Stomach smooth muscle (tissue), 2 donors: ENCODE measurements around the gene SNRK.

Source experiments
- H3K27ac ChIP-seq: one replicate; pipeline ENCODE4 v1.7.0; 2013; ENCODE audit warnings: mild to moderate bottlenecking, low read length, inconsistent platforms
- H3K27me3 ChIP-seq, 2 donors: one replicate each; pipeline ENCODE4 v1.7.0; 2013; ENCODE audit warnings: low read length in 2 of 2; ENCODE audit not compliant: insufficient read depth in 2 of 2, control insufficient read depth in 1 of 2
- H3K36me3 ChIP-seq, 2 donors: one replicate each; pipeline ENCODE4 v1.7.0; 2013; ENCODE audit warnings: low read length in 2 of 2; ENCODE audit not compliant: control insufficient read depth in 2 of 2, insufficient read depth in 2 of 2
- H3K4me1 ChIP-seq: one replicate; pipeline ENCODE4 v1.7.0; 2013; ENCODE audit warnings: low read length; ENCODE audit not compliant: control insufficient read depth, insufficient read depth
- H3K4me3 ChIP-seq, 2 donors: one replicate each; pipeline ENCODE4 v1.7.0; 2013; ENCODE audit warnings: low read length in 2 of 2
- H3K9ac ChIP-seq, 2 donors: one replicate each; pipeline ENCODE4 v1.7.0; 2013; ENCODE audit warnings: low read length in 2 of 2, mild to moderate bottlenecking in 1 of 2
- H3K9me3 ChIP-seq, 2 donors: one replicate each; pipeline ENCODE4 v1.7.0; 2013; ENCODE audit warnings: low read length in 2 of 2; ENCODE audit not compliant: control insufficient read depth in 2 of 2
- donor health status: healthy.
- donor health status: Pancreatic carcinoma.

Gene SNRK

DNA sequence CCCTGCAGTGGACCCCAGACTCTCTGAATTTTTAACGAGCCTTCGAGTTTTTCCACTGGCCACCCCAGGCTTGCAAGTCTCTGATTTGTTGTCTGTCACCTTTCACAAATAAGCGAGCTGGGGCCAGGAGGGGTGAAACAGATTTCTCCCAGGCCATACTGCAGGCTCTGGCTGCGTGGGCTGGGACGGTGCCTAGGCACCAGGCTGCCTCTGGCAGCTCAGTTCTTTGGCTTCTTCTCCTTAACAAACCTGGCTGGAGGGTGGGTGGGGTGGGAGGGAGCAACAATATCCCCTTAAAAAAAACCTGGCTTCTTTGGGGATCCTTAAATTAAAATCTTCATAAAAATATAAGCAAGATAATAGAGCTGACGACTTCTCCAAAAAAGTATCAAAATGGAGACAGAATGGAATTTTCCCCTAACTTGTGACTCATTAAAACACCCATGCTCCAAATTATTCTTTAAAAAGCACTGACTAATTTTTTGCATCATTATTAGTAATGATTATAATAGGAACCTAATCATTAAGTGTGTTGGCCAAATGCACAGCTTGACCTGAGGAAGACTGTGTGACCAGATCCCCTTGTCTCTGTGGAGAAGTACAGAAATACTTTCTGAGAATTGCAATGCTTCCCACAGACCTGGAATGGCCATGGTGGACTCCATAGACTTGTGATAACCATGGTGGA lies 84.1 kb downstream of the SNRK start:
- H3K9me3 ChIP-seq, result no peaks in the 10 kb centered on the region
- no peak overlapping the region for H3K4me3 ChIP-seq
- no peak overlapping the region for H3K27ac ChIP-seq
- no peaks in the 10 kb centered on the region for H3K36me3 ChIP-seq
- peaks cover 12% of the 10 kb centered on the region for H3K4me1 ChIP-seq
- H3K9ac ChIP-seq, result no peak overlapping the region
- no peaks in the 10 kb centered on the region for H3K27me3 ChIP-seq

DNA sequence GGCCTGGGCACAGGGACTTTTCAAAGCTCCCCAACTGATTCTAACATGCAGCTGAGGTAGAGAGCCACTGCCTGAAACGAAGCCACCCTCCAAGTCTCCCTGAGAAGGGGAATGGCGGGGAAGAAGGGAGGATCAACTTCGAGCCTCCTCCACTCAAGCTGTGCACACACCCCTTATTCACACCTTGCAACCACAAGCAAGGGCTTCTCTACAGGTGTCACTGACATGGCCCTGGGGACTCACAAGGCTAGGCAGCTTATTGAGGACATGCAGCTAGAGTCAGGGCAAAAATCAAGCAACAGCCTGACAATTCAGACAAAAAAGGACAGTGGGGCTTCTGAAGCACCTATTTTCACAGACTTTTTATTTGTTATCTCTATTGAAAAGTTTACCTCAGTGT lies 85.2 kb downstream of the SNRK start:
- H3K4me3 ChIP-seq, result no peak overlapping the region

GRCh38 chr3:43372007-43372740 lies 85.8 kb downstream of the SNRK start:
- H3K36me3 ChIP-seq, result no peaks in the 10 kb centered on the region
- no peaks in the 10 kb centered on the region for H3K9me3 ChIP-seq
- H3K27me3 ChIP-seq, result no peaks in the 10 kb centered on the region
- no peak overlapping the region for H3K4me3 ChIP-seq
- H3K4me1 ChIP-seq, result peaks cover 4% of the 10 kb centered on the region
- H3K9ac ChIP-seq, result no peak overlapping the region
- no peak overlapping the region for H3K27ac ChIP-seq

More for the DNA sequence above, 85.2 kb downstream of the SNRK start:
- H3K27me3 ChIP-seq, result no peaks in the 10 kb centered on the region
- H3K27ac ChIP-seq, result no peak overlapping the region
- no peaks in the 10 kb centered on the region for H3K36me3 ChIP-seq
- peaks cover 9% of the 10 kb centered on the region for H3K4me1 ChIP-seq
- H3K9ac ChIP-seq, result no peak overlapping the region
- H3K9me3 ChIP-seq, result no peaks in the 10 kb centered on the region

DNA sequence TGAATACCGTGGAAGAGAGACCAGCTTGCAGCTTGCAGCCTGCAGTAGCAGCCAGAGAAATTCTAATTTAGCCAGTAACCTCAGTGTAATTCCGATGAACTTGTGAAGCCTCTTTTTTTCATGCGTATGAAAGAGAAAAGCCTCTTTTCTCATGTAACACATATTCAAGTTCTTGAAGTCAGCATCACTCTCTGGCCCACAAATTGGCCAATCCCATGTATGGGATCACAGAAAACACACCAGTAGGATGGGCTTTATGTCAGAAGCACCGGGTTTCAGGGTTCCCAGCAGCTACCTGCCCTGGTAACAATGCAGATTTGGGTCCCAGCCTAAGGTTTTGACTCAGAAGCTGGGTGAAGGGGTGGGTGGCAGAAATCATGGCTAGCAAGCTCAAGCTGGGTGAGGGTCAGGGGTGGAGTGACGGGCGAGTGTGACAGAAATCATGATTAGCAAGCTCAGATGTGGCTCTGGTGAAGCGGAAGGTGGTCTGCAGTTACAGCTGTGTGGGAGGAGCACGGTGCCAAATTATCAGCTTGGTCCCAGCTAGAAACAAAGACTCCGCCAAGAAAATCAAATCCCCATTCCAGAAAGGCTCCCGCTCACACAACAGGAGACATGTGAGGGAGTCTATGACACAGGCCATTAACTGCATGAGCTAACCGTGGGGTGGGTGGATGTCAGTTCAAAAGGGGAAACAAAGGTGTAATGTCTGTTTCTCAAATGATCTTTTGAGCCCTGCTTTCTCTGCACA lies 86.6 kb downstream of the SNRK start:
- H3K36me3 ChIP-seq, result no peaks in the 10 kb centered on the region
- H3K9me3 ChIP-seq, result no peaks in the 10 kb centered on the region
- H3K27me3 ChIP-seq, result no peaks in the 10 kb centered on the region
- no peak overlapping the region for H3K27ac ChIP-seq
- H3K9ac ChIP-seq, result no peak overlapping the region
- no peak overlapping the region for H3K4me3 ChIP-seq
- H3K4me1 ChIP-seq, result peaks cover 10% of the 10 kb centered on the region

GRCh38 chr3:43373560-43373928 lies 87.2 kb downstream of the SNRK start:
- no peak overlapping the region for H3K4me3 ChIP-seq
- no peak overlapping the region for H3K27ac ChIP-seq
- H3K9me3 ChIP-seq, result no peaks in the 10 kb centered on the region

DNA sequence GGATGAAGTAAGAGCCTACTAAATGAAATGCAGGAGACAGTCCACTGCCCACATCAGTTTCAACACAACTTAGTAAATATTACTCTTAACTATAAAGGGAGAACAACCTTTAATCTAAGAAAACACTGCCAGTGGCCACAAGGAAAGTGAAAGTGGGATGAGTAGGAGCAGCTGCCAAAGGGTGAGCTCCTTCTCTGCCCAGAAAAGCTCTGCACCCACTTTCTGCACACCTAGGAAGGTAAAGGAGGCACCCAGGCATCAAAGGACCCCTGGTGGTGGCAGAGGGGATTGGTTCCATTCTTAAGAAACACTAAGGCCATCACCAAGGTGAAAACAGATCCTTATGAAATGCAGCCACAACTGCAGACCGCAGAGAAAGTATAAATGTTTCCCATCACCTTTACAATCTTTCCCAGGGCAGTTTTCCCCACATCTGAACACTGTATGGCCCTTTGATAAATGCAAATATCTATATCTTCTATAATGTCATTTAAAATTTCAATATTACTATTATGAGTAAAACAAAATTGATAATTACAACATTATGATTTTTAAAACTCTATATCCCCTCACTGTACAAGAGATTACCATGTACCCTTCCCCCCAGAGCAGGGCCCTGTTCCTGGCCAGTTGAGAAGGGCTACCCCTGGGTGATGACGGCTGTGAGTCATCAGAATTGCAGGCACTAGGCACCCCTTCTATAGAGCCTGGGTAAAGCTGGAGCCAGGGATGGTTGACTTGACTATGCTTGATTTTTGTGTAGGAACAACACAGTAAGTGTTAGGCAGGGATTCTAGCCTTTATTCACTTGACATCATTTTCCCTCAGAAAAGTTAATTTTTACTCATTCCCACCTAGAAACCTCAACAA lies 92.0 kb downstream of the SNRK start:
- Histone ChIP-seq H3K4me3 (peak overlapping the region; percentile 10 to 42), H3K9me3 (no peaks in the 10 kb centered on the region), H3K9ac (no peak overlapping the region), H3K4me1 (peaks cover 27% of the 10 kb centered on the region), H3K27me3 (no peaks in the 10 kb centered on the region), H3K27ac (peak overlapping the region; percentile 85), H3K36me3 (no peaks in the 10 kb centered on the region)

More at GRCh38 chr3:43373560-43373928, 87.2 kb downstream of the SNRK start:
- Histone ChIP-seq H3K4me1 (peaks cover 16% of the 10 kb centered on the region), H3K27me3 (no peaks in the 10 kb centered on the region), H3K9ac (no peak overlapping the region), H3K36me3 (no peaks in the 10 kb centered on the region)

DNA sequence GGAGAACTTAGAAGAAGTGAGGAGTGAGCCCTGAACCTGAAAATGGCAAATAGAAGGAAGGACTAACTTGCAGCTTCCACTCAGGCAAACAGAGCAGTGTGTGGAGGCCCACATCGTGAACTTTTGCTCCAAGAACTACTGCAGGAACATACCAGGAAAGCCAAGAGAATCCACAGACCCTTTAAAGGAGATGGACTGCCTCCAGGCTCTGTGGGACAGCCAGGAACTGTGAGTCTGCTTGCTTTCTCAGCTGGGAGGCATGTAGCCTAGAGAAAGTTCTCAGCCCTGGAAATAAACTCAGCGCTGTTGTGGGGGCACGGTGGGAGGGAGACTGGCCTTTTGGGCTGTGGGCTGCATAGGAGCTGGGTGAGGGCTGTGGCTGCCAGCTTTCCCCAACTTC lies 93.0 kb downstream of the SNRK start:
- Histone ChIP-seq H3K27me3 (no peaks in the 10 kb centered on the region), H3K36me3 (no peaks in the 10 kb centered on the region), H3K27ac (peak overlapping the region; percentile 85), H3K4me1 (peaks cover 27% of the 10 kb centered on the region), H3K9ac (peak overlapping the region in 1 of 2 donors; percentile 48), H3K9me3 (no peaks in the 10 kb centered on the region), H3K4me3 (peak overlapping the region in 1 of 2 donors; percentile 8)

DNA sequence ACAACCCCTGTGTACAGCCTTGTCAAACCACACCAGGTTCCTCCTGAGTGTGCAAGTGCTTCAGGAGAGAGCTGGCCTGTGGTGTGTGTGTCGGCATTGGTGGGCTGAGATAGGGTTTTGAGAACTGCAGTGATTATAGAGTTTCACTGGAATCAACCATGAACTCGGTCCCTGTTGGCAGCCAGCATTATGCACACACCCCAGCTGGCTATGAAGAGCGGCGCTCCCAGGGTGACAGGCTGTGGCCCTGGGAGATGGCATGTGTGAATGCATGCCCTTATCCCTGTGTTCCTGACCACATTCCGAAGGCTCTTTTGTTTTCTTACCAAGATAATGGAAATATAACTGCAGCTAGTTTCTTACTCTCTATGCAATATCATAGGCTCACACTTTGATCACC lies 101.8 kb downstream of the SNRK start:
- Histone ChIP-seq H3K27me3 (no peaks in the 10 kb centered on the region), H3K36me3 (no peaks in the 10 kb centered on the region), H3K9me3 (no peaks in the 10 kb centered on the region), H3K4me1 (no peaks in the 10 kb centered on the region), H3K4me3 (no peak overlapping the region), H3K27ac (no peak overlapping the region), H3K9ac (no peak overlapping the region)

DNA sequence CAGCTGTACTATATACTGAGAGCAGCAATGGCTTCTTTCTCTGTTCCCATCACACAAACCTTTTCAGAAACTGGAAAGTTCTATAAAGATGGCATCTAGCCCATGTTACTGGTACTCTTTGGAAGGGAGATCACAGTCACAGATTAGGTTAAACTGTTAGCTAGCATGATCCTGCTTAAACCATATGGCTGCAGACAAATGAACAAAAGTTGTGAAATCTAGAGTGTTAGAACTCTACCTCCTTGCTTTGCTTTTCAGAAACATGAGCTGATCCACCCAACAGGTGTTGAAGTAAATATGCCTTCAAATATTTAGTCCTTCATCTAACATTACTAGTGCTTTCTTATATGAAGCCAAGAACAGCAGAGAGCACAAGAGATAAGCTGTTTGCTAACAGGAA lies 102.6 kb downstream of the SNRK start:
- Histone ChIP-seq H3K36me3 (no peaks in the 10 kb centered on the region), H3K27ac (peak overlapping the region; percentile 19), H3K27me3 (no peaks in the 10 kb centered on the region), H3K4me3 (no peak overlapping the region), H3K9ac (no peak overlapping the region), H3K4me1 (no peaks in the 10 kb centered on the region), H3K9me3 (no peaks in the 10 kb centered on the region)
